Gastrocnemius medialis (tissue), 4 donors: Measurements from ENCODE around the gene DNM3.

Experiments used
- POLR2A ChIP-seq, 2 donors: fragments of 450-650 bp; IDR thresholded peaks; one replicate each; pipeline ENCODE4 v1.6.1; 2017; ENCODE audit warnings: antibody characterized with exemption in 2 of 2, mild to moderate bottlenecking in 2 of 2, moderate library complexity in 2 of 2
- TF ChIP-seq, protein P1 (sequence below), 5 experiments: fragments of 450-650 bp in 3 of 5; fragments of 200-600 bp in 2 of 5; sonication (generic) in 2 of 5; IDR thresholded peaks in 4 of 5; conservative IDR thresholded peaks in 1 of 5; 1 replicate in 4 of 5; 2 replicates in 1 of 5; pipeline ENCODE4 v1.5.1; 2016 to 2019; ENCODE audit warnings: antibody characterized with exemption in 5 of 5, mild to moderate bottlenecking in 3 of 5, moderate library complexity in 3 of 5

DNA sequence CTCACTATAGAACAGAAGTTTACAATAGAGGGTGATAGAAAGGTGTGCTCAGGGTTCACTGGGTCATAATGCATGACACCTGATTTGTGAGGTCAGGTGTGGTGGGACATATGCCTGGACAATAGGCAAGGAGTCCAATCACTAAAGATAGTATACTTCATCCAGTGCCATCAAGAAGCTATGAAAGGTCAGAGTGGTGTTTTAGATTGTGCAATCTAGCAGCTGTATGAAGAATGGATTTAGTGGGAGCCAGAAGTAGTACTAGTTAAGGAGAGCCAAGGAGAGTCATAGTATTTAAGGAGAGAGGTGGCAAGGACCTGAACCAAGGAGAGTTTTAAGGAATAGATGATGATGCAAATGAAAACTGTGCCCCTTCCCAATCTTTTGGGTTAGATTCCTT, 498.5 kb downstream of the DNM3 start:
- TF ChIP-seq, protein P1, sequence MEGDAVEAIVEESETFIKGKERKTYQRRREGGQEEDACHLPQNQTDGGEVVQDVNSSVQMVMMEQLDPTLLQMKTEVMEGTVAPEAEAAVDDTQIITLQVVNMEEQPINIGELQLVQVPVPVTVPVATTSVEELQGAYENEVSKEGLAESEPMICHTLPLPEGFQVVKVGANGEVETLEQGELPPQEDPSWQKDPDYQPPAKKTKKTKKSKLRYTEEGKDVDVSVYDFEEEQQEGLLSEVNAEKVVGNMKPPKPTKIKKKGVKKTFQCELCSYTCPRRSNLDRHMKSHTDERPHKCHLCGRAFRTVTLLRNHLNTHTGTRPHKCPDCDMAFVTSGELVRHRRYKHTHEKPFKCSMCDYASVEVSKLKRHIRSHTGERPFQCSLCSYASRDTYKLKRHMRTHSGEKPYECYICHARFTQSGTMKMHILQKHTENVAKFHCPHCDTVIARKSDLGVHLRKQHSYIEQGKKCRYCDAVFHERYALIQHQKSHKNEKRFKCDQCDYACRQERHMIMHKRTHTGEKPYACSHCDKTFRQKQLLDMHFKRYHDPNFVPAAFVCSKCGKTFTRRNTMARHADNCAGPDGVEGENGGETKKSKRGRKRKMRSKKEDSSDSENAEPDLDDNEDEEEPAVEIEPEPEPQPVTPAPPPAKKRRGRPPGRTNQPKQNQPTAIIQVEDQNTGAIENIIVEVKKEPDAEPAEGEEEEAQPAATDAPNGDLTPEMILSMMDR (IDR thresholded peaks at IDR 0.05 in 4 of 5, conservative IDR thresholded peaks at IDR 0.05 in 1 of 5) = no peak
- TF ChIP-seq POLR2A (IDR thresholded peaks at IDR 0.05) = no peak
